Endothelial cell (in vitro differentiated cells): ENCODE data around the gene FAM83C. TPM values are rescaled to one million over a fixed set of nuclear protein-coding genes. Genes with fewer than 3 reads are reported as not detected.

Experiments used
- DNase-seq: peaks from one replicate; pipeline ENCODE4 v3.0.0; 2021; ENCODE audit warnings: low spot score
- H3K27ac Mint-ChIP-seq: one replicate; pipeline ENCODE4 v1.8.0; 2021; ENCODE audit warnings: mixed read lengths, inconsistent platforms; ENCODE audit not compliant: unreplicated experiment
- H3K27me3 Mint-ChIP-seq: one replicate; pipeline ENCODE4 v1.8.0; 2021; ENCODE audit warnings: mild to moderate bottlenecking, moderate library complexity, mixed read lengths, inconsistent platforms; ENCODE audit not compliant: unreplicated experiment
- H3K36me3 Mint-ChIP-seq: one replicate; pipeline ENCODE4 v1.8.0; 2021; ENCODE audit warnings: mild to moderate bottlenecking, low read depth, mixed read lengths, inconsistent platforms; ENCODE audit not compliant: unreplicated experiment
- H3K4me1 Mint-ChIP-seq: one replicate; pipeline ENCODE4 v1.8.0; 2021; ENCODE audit warnings: mild to moderate bottlenecking, mixed read lengths, inconsistent platforms; ENCODE audit not compliant: unreplicated experiment
- H3K4me3 Mint-ChIP-seq: one replicate; pipeline ENCODE4 v1.8.0; 2021; ENCODE audit warnings: mild to moderate bottlenecking, mixed read lengths, inconsistent platforms; ENCODE audit not compliant: unreplicated experiment
- H3K9me3 Mint-ChIP-seq: one replicate; pipeline ENCODE4 v1.8.0; 2021; ENCODE audit warnings: mixed read lengths, inconsistent platforms; ENCODE audit not compliant: unreplicated experiment
- total RNA-seq: library from RNA; stranded (reverse); fragmentation: NEBNext Ultra II Directional; extraction: Animal tissue kit (Norgen Biotek cat#: 25700); gene quantifications from one replicate; pipeline ENCODE4 v1.2.1, GENCODE V29; 2021; ENCODE audit not compliant: unreplicated experiment
- TF ChIP-seq, protein P1 (sequence below): fragments of 200-600 bp; sonication (generic); IDR thresholded peaks from one replicate; pipeline ENCODE4 v1.5.0; 2021; ENCODE audit warnings: antibody characterized with exemption; ENCODE audit not compliant: unreplicated experiment

The FAM83C gene
- total RNA-seq, 1 donor from 2014 or later, result not detected

DNA sequence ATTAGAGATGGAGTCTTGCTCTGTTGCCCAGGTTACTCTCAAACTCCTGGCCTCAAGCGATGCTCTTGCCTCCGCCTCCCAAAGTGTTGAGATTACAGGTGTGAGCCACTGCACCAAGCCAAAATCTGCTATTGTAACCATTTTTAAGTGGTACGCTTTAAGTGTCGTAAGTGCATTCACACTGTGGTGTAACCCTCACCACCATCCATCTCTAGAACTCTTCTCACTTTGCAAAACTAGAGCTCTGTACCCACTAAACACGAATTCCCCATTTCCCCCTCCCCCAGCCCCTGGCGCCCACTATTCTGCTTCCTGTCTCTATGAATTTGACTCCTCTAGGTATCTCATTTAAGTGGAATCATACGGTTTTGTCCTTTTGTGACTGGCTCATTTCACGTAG is 2.8 kb upstream of the FAM83C start:
- Mint-ChIP-seq H3K27ac (no peak overlapping the region), H3K4me1 (peaks cover 17% of the 10 kb centered on the region), H3K4me3 (no peak overlapping the region), H3K27me3 (peaks cover 16% of the 10 kb centered on the region), H3K36me3 (peaks cover 3% of the 10 kb centered on the region), H3K9me3 (no peaks in the 10 kb centered on the region)
- no peak for DNase-seq
- TF ChIP-seq, protein P1, sequence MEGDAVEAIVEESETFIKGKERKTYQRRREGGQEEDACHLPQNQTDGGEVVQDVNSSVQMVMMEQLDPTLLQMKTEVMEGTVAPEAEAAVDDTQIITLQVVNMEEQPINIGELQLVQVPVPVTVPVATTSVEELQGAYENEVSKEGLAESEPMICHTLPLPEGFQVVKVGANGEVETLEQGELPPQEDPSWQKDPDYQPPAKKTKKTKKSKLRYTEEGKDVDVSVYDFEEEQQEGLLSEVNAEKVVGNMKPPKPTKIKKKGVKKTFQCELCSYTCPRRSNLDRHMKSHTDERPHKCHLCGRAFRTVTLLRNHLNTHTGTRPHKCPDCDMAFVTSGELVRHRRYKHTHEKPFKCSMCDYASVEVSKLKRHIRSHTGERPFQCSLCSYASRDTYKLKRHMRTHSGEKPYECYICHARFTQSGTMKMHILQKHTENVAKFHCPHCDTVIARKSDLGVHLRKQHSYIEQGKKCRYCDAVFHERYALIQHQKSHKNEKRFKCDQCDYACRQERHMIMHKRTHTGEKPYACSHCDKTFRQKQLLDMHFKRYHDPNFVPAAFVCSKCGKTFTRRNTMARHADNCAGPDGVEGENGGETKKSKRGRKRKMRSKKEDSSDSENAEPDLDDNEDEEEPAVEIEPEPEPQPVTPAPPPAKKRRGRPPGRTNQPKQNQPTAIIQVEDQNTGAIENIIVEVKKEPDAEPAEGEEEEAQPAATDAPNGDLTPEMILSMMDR, result no peak

DNA sequence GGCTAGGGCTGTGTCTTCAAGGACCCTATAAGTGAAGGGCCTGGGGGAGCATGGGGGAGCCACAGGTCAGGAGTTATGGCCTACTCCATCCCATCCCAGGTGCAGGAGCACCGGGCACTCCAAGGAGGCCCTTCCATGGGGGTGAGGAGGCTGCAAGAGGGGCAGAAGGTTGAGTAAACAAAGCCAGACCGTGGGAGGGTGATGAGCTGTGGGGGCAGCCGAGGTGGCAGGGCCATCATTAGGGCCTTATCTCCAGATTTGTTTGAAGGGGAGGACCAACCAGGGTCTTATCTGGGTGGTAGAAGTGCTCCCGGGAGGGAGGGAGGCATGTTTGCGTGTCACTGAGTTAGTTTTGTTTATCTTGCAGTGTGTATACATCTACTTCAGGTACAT is 2.1 kb upstream of the FAM83C start:
- no peak overlapping the region for H3K4me3 Mint-ChIP-seq
- H3K36me3 Mint-ChIP-seq, result peaks cover 3% of the 10 kb centered on the region
- H3K27me3 Mint-ChIP-seq, result peaks cover 14% of the 10 kb centered on the region
- DNase-seq, result no peak
- H3K27ac Mint-ChIP-seq, result no peak overlapping the region
- TF ChIP-seq, protein P1, result no peak
- peaks cover 12% of the 10 kb centered on the region for H3K4me1 Mint-ChIP-seq
- H3K9me3 Mint-ChIP-seq, result no peaks in the 10 kb centered on the region

DNA sequence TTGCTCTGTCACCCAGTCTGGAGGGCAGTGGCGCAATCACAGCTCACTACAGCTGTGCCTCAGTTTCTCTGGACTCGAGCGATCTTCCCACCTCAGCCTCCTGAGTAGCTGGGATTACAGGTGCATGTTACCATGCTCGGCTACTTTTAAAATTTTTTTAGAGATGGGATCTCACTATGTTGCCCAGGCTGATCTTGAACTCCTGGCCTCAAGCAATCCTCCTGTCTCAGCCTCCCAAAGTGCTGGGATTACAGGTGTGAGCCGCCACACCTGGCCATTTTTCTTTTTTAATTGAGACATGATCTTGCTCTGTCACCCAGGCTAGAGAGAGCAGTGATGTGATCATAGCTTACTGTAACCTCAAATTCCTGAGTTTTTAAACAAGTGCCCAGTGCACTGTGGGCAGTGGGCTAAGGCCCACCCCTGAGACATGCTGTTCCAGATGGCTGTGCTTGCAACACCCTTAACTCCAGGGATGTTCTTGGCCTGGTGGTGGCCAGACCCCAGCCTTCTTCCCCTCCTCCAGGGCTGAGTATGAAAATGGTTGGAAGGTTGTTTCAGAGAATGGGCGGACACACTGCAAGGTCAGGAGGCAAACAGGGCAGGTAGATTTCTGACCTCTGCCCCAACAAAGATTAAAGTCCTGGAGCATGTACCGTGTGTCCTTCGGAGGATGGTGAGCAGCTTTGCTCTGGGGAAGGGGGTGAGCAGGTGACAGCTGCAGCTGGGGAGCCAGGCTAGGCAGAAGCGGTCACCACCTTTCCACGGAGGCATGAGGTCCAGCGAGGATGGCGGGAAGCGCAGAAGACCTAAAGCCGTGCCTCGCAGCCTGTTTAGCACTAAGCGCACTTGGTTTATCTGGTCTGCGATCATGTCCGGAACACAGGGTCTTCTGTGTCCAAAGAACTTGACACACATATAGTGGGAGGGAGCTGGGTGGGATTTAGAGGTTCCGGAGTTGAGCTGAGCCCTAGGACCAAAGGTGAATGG is 1.4 kb upstream of the FAM83C start:
- H3K36me3 Mint-ChIP-seq, result no peaks in the 10 kb centered on the region
- no peak for DNase-seq
- H3K27me3 Mint-ChIP-seq, result peaks cover 11% of the 10 kb centered on the region
- H3K27ac Mint-ChIP-seq, result no peak overlapping the region
- no peak overlapping the region for H3K4me3 Mint-ChIP-seq
- peaks cover 12% of the 10 kb centered on the region for H3K4me1 Mint-ChIP-seq
- TF ChIP-seq, protein P1, result no peak
- H3K9me3 Mint-ChIP-seq, result no peaks in the 10 kb centered on the region

- no peak overlapping the region for H3K4me3 Mint-ChIP-seq
- H3K27me3 Mint-ChIP-seq, result peaks cover 12% of the 10 kb centered on the region
- peaks cover 12% of the 10 kb centered on the region for H3K4me1 Mint-ChIP-seq
- no peaks in the 10 kb centered on the region for H3K36me3 Mint-ChIP-seq
- DNase-seq, result no peak
- peak overlapping the region; percentile 5 for H3K27ac Mint-ChIP-seq
- TF ChIP-seq, protein P1, result no peak
- H3K9me3 Mint-ChIP-seq, result no peaks in the 10 kb centered on the region
Measured at GRCh38 chr20:35292504-35293285, 470 bp upstream of the FAM83C start.
